Loucy (cell line): ENCODE results near the gene PPEF1.
"Not testable (repeated sequence)": the region's sequence is repeated elsewhere in the genome, so short reads cannot be mapped to it uniquely, and the experiment has no call there.

ENCODE experiments used
- H2AFZ ChIP-seq: fragments of 200-600 bp; sonication (generic); 2 replicates; pipeline ENCODE4 v1.6.0; 2016; ENCODE audit warnings: antibody characterized with exemption, mild to moderate bottlenecking, low read length, moderate library complexity
- H3F3A ChIP-seq: fragments of 200-600 bp; 2 replicates; pipeline ENCODE4 v1.6.0; 2016; ENCODE audit warnings: antibody characterized with exemption, low read depth, mild to moderate bottlenecking
- H3K27me3 ChIP-seq: fragments of 200-600 bp; sonication (generic); 2 replicates; pipeline ENCODE4 v1.6.1; 2014; ENCODE audit warnings: low read length, mild to moderate bottlenecking; ENCODE audit not compliant: insufficient read depth, poor library complexity, severe bottlenecking
- H3K36me3 ChIP-seq: fragments of 200-600 bp; sonication (generic); 2 replicates; pipeline ENCODE4 v1.6.1; 2016; ENCODE audit warnings: low read length; ENCODE audit not compliant: insufficient read depth
- H3K4me1 ChIP-seq: fragments of 200-600 bp; sonication (generic); 2 replicates; pipeline ENCODE4 v1.5.1; 2014; ENCODE audit warnings: low read length, mild to moderate bottlenecking; ENCODE audit not compliant: insufficient read depth, poor library complexity, severe bottlenecking
- H3K4me2 ChIP-seq: fragments of 200-600 bp; sonication (generic); 2 replicates; pipeline ENCODE4 v1.6.0; 2014; ENCODE audit warnings: antibody characterized with exemption, low read length, low read depth, mild to moderate bottlenecking; ENCODE audit not compliant: poor library complexity, severe bottlenecking
- H3K4me3 ChIP-seq: fragments of 200-600 bp; sonication (generic); 2 replicates; pipeline ENCODE4 v1.5.1; 2014; ENCODE audit warnings: low read length, mild to moderate bottlenecking, mixed read lengths; ENCODE audit not compliant: poor library complexity, severe bottlenecking
- H3K79me2 ChIP-seq: fragments of 200-600 bp; sonication (generic); 2 replicates; pipeline ENCODE4 v1.6.1; 2014; ENCODE audit warnings: low read length; ENCODE audit not compliant: insufficient read depth
- H3K9ac ChIP-seq: fragments of 200-600 bp; sonication (generic); 2 replicates; pipeline ENCODE4 v1.6.0; 2014; ENCODE audit warnings: mild to moderate bottlenecking, low read depth, low read length, moderate library complexity; ENCODE audit not compliant: poor library complexity, severe bottlenecking
- H3K9me2 ChIP-seq: fragments of 200-600 bp; sonication (generic); replicated peaks from 2 replicates; pipeline ENCODE4 v1.6.1; 2016; ENCODE audit warnings: low read depth, low read length, mixed read lengths
- H3K9me3 ChIP-seq: fragments of 200-600 bp; sonication (generic); 2 replicates; pipeline ENCODE4 v1.6.1; 2014; ENCODE audit warnings: mild to moderate bottlenecking, antibody characterized with exemption, low read length, low read depth; ENCODE audit not compliant: insufficient read depth
- H4K20me1 ChIP-seq: fragments of 200-600 bp; sonication (generic); 2 replicates; pipeline ENCODE4 v1.6.0; 2014; ENCODE audit warnings: antibody characterized with exemption, low read length, mild to moderate bottlenecking; ENCODE audit not compliant: insufficient read depth, poor library complexity, severe bottlenecking
- CTCF ChIP-seq: fragments of 200-600 bp; sonication (generic); conservative IDR thresholded peaks from 2 replicates; pipeline ENCODE4 v1.5.1; 2014; ENCODE audit warnings: mild to moderate bottlenecking, antibody characterized with exemption, low read length
- EZH2phosphoT487 ChIP-seq: fragments of 200-600 bp; IDR thresholded peaks from 2 replicates; pipeline ENCODE4 v1.6.1; 2018; ENCODE audit warnings: antibody characterized with exemption, mild to moderate bottlenecking, moderate library complexity, borderline replicate concordance

PPEF1 gene

GRCh38 chrX:18722500-18723071 lies 15.1 kb downstream of the PPEF1 start:
- H3K27me3 ChIP-seq: no peaks in the 10 kb centered on the region
- H3K9me2 ChIP-seq: no peaks in the 10 kb centered on the region
- H3K4me3 ChIP-seq: no peak overlapping the region
- no peaks in the 10 kb centered on the region for H3K36me3 ChIP-seq
- H3K79me2 ChIP-seq: no peaks in the 10 kb centered on the region
- no peaks in the 10 kb centered on the region for H3F3A ChIP-seq
- no peaks in the 10 kb centered on the region for H3K4me1 ChIP-seq
- H4K20me1 ChIP-seq: no peaks in the 10 kb centered on the region
- no peak overlapping the region for H3K4me2 ChIP-seq
- TF ChIP-seq EZH2phosphoT487: no peak
- no peak for TF ChIP-seq CTCF
- no peak overlapping the region for H2AFZ ChIP-seq
- no peak overlapping the region for H3K9ac ChIP-seq
- H3K9me3 ChIP-seq: no peaks in the 10 kb centered on the region

- Histone ChIP-seq H3K4me2 (no peak overlapping the region), H3K9me2 (no peaks in the 10 kb centered on the region), H4K20me1 (no peaks in the 10 kb centered on the region), H3K36me3 (no peaks in the 10 kb centered on the region), H2AFZ (peak overlapping the region; percentile 60), H3F3A (no peaks in the 10 kb centered on the region), H3K27me3 (no peaks in the 10 kb centered on the region), H3K4me1 (no peaks in the 10 kb centered on the region), H3K9me3 (no peaks in the 10 kb centered on the region), H3K79me2 (no peaks in the 10 kb centered on the region), H3K9ac (no peak overlapping the region), H3K4me3 (no peak overlapping the region)
- TF ChIP-seq CTCF (no peak), EZH2phosphoT487 (no peak)
Measured at GRCh38 chrX:18725310-18725943, 18.0 kb downstream of the PPEF1 start.

GRCh38 chrX:18733287-18733686 lies 25.8 kb downstream of the PPEF1 start:
- H3K27me3 ChIP-seq: no peaks in the 10 kb centered on the region
- no peak overlapping the region for H3K9ac ChIP-seq
- no peaks in the 10 kb centered on the region for H3K9me2 ChIP-seq
- H3K4me2 ChIP-seq: no peak overlapping the region
- H2AFZ ChIP-seq: no peak overlapping the region
- H3K36me3 ChIP-seq: no peaks in the 10 kb centered on the region
- no peaks in the 10 kb centered on the region for H4K20me1 ChIP-seq
- no peak overlapping the region for H3K4me3 ChIP-seq
- H3K4me1 ChIP-seq: no peaks in the 10 kb centered on the region
- no peaks in the 10 kb centered on the region for H3F3A ChIP-seq
- TF ChIP-seq CTCF: no peak
- H3K9me3 ChIP-seq: no peaks in the 10 kb centered on the region
- no peaks in the 10 kb centered on the region for H3K79me2 ChIP-seq

GRCh38 chrX:18739609-18740008 lies 32.2 kb downstream of the PPEF1 start:
- H3K4me2 ChIP-seq, H3K27me3 ChIP-seq: not testable (repeated sequence)

More at GRCh38 chrX:18739609-18740008, 32.2 kb downstream of the PPEF1 start:
- not testable (repeated sequence) for H3K36me3 ChIP-seq, H3K4me1 ChIP-seq, H2AFZ ChIP-seq, H3K79me2 ChIP-seq, H3K9me3 ChIP-seq, H3K9ac ChIP-seq, H4K20me1 ChIP-seq, H3K4me3 ChIP-seq, H3K9me2 ChIP-seq, H3F3A ChIP-seq
